GM12873 (cell line): ENCODE data around the gene SYDE1.
A peak's percentile ranks its signal among the peaks of the same experiment; 100 is the strongest.

Experiments
- TF ChIP-seq, protein P1 (sequence below): IDR thresholded peaks from 2 replicates; pipeline ENCODE4 v1.5.1; 2012; ENCODE audit warnings: low read depth, mild to moderate bottlenecking, moderate library complexity, low read length, control low read depth; ENCODE audit not compliant: insufficient read depth; ENCODE audit errors: missing control alignments

Gene SYDE1

DNA sequence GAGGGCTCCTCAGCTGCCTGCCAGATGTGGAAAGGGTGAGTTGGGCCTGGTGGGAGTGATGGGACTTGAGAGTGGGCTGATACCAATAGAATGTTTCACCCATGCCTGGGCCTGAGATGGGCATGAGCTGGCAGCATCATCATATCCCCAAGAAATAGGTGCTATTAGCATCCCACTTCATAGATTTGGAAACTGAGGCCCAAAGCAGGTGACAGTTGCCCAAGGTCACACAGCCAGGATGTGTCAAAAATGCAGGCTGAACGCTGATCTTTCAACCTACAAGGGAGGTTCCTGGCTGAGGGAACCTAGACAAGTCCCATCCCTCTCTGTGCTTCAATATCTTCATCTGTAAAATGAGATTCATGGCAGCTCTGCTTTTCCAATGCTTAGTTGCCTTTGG, 4.6 kb downstream of the SYDE1 start:
- TF ChIP-seq, protein P1, sequence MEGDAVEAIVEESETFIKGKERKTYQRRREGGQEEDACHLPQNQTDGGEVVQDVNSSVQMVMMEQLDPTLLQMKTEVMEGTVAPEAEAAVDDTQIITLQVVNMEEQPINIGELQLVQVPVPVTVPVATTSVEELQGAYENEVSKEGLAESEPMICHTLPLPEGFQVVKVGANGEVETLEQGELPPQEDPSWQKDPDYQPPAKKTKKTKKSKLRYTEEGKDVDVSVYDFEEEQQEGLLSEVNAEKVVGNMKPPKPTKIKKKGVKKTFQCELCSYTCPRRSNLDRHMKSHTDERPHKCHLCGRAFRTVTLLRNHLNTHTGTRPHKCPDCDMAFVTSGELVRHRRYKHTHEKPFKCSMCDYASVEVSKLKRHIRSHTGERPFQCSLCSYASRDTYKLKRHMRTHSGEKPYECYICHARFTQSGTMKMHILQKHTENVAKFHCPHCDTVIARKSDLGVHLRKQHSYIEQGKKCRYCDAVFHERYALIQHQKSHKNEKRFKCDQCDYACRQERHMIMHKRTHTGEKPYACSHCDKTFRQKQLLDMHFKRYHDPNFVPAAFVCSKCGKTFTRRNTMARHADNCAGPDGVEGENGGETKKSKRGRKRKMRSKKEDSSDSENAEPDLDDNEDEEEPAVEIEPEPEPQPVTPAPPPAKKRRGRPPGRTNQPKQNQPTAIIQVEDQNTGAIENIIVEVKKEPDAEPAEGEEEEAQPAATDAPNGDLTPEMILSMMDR: no peak

DNA sequence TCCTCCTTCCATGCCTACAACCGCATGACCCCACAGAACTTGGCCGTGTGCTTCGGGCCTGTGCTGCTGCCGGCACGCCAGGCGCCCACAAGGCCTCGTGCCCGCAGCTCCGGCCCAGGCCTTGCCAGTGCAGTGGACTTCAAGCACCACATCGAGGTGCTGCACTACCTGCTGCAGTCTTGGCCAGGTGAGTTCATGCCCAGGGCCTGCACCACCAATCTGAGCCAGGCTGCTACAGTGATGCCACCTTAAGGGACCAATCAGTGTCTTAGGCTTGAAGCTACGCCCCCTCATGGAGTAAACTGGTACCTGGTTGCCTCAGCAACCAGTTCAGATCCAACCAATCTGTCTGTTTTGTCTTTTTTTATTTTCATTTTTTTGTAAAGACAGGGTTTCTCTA, 5.2 kb downstream of the SYDE1 start:
- TF ChIP-seq, protein P1: peak; percentile 14

DNA sequence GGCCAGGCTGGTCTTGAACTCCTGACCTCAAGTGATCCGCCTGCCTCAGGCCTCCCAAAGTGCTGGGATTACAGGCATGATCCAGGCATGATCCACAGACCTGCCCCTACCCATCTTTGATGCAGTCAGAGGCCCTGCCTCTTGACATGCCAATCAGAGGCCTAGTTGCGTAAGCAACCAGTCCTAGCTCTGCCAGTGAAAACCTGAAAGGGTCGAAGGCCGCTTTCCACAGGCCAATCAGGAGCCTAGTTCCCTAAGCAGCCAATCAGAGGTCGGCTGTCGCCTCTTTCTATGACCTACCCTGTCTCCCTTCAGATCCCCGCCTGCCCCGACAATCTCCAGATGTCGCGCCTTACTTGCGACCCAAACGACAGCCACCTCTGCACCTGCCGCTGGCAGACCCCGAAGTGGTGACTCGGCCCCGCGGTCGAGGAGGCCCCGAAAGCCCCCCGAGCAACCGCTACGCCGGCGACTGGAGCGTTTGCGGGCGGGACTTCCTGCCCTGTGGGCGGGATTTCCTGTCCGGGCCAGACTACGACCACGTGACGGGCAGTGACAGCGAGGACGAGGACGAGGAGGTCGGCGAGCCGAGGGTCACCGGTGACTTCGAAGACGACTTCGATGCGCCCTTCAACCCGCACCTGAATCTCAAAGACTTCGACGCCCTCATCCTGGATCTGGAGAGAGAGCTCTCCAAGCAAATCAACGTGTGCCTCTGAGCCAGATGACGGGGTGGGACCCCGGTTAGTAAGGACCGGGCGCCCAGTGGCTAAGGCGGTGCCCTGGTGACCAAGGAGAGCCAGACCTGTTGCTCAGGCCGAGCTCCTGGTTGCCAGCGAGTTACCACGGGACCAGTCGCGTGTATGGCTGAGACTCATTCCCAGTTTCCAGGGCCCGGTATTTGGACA, 6.3 kb downstream of the SYDE1 start:
- TF ChIP-seq, protein P1: no peak

DNA sequence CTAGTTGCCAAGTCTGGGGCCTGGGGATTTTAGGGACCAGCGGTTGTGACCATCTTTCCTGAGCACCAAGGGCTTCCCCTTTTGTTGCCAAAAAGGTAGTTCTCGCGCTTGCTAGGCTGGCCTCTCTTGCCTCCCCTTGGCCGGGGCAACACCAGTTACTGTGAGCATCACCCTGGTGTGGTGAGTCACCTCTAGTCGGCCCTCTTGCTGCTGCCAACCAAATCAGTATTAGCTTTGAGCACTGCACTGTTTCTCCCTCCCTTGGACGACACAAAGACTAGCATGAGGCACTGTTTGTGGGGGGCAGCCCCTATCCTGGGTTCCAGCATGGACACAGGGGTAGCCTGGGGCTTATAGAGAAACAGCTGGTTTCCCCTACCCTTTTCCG, 6.9 kb downstream of the SYDE1 start:
- TF ChIP-seq, protein P1: no peak

DNA sequence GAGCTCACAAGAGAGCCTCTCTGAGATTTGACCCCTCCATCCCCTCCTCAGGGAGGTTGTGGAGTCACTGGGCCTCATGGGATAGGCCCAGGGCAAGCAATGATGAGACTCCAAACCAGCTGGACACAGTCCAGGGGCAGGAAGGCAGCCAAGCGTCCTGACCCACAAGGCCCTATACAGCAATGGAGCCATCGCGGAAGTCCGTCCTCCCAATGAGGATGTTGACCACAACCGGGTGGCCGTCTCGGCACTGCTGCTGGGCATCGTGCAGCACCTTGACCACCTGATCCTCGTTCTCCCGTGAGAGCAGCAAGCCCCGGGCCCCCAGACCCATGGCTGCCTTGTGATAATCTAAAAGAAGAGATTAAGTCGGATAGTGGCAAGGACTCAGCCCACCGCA, 7.9 kb downstream of the SYDE1 start:
- TF ChIP-seq, protein P1: no peak

DNA sequence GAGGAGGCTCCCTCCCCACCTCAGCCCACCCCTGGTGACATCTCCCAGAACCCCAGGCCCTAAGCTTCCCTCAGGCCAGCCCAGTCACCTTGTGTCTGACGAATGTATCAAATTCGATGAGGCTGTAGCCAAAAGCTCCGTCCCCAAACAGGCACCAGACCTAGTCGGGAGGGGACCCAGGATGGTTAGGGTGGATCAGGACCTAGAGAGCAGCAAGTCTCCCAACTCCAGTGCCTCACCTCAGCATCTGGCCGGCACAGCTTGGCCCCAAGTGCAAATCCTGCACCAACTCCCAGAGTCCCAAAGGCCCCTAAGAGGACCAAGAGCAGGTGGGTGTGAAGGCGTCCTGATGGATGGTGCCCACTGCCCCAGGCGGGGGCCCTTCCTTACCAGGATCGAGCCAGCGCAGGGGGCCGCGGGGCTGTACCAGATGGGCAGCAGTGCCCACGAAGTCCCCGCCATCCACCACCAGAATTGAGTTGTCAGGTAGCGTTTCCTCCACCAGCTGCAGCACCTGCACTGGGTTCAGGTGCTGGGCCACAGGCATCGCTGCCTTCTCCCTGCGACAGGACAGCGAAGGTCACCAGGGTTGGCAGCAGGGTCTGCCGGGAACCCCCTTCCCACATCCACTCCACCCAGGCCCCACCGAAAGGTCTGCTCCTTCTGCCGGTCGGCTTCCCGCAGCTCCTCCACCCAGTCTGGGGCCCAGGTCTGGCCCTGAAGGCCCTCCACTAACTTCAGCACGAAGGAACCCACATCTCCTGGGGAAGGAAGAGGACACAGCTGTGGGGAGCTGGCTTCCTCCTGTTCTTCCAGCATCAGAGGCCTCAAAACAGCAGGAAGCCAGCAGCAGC, 8.8 kb downstream of the SYDE1 start:
- TF ChIP-seq, protein P1: no peak

DNA sequence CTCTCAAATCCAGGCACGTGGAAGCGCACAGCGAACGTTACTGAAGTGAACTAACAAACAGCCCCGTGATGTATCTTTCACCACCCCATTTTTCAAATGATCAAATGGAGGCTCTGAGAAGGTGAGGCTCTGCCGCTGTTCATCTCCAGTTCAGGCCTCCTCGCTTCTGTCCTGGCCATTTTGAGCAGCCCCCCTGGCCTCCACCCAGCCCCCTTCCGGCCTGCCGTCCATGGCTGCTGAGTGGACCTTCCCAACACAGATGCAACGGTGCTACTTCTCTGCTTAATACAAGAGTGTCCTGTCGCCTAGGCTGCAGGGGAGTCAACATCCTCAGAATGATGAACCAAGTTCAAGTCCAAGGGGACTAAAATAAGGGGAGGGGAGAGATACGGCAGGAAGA, 9.7 kb downstream of the SYDE1 start:
- TF ChIP-seq, protein P1: no peak
